SK-N-SH (cell line): ENCODE data around the gene GPR146. TPM values are rescaled to one million over a fixed set of nuclear protein-coding genes. Genes with fewer than 3 reads are reported as not detected.

Experiments used
- CTCF ChIA-PET: fragments of 300-600, 350-600 bp; formaldehyde crosslinking; extraction: SDS; loops from one replicate; lab custom pipeline; 2021; lab: Yijun Ruan, JAX
- POLR2A ChIA-PET: fragments of 350-600 bp; sonication (Branson Sonifier 250); formaldehyde crosslinking; extraction: SDS; loops from one replicate; lab custom pipeline; 2020; ENCODE audit warnings: antibody characterized with exemption, inconsistent platforms; lab: Yijun Ruan, JAX
- DNase-seq: peaks from one replicate; pipeline ENCODE4 v3.0.0; 2012
- H2AFZ ChIP-seq: fragments of 200-600 bp; sonication (generic); 2 replicates; pipeline ENCODE4 v1.8.1; 2016; ENCODE audit warnings: antibody characterized with exemption, mild to moderate bottlenecking, low read depth
- H3F3A ChIP-seq: fragments of 200-600 bp; sonication (generic); replicated peaks from 2 replicates; pipeline ENCODE3; 2016; ENCODE audit warnings: antibody characterized with exemption, mild to moderate bottlenecking; ENCODE audit not compliant: insufficient read depth
- H3K27ac ChIP-seq, 2 experiments: fragments of 200-500 bp in 1 of 2; fragments of 200-600 bp in 1 of 2; sonication (Bioruptor generic) in 1 of 2; sonication (generic), shearing (Covaris generic) in 1 of 2; 2 replicates each; pipeline versions ENCODE4 v1.5.1 to v1.6.1; 2014 to 2016; ENCODE audit warnings: low read depth in 2 of 2, inconsistent platforms in 1 of 2, low read length in 1 of 2, mild to moderate bottlenecking in 1 of 2, mixed read lengths in 1 of 2
- H3K27me3 ChIP-seq: fragments of 200-600 bp; sonication (generic), shearing (Covaris generic); 2 replicates; pipeline ENCODE4 v1.6.1; 2016; ENCODE audit warnings: mixed run types; ENCODE audit not compliant: insufficient read depth
- H3K36me3 ChIP-seq, 2 experiments: fragments of 200-500 bp in 1 of 2; fragments of 200-600 bp in 1 of 2; sonication (Bioruptor generic) in 1 of 2; sonication (generic) in 1 of 2; replicated peaks in 1 of 2; 2 replicates each; pipeline versions ENCODE3 to v1.5.1; 2014 to 2016; ENCODE audit warnings: low read length in 1 of 2, mild to moderate bottlenecking in 1 of 2; ENCODE audit not compliant: insufficient read depth in 2 of 2, control insufficient read depth in 1 of 2
- H3K4me1 ChIP-seq, 2 experiments: fragments of 200-500 bp in 1 of 2; fragments of 200-600 bp in 1 of 2; sonication (Bioruptor generic) in 1 of 2; sonication (generic), shearing (Covaris generic) in 1 of 2; 2 replicates each; pipeline versions ENCODE4 v1.5.1 to v1.6.1; 2014 to 2016; ENCODE audit warnings: low read depth in 1 of 2, low read length in 1 of 2, mixed run types in 1 of 2; ENCODE audit not compliant: insufficient read depth in 2 of 2, control insufficient read depth in 1 of 2
- H3K4me2 ChIP-seq: fragments of 200-600 bp; sonication (generic), shearing (Covaris generic); 2 replicates; pipeline ENCODE4 v1.6.1; 2017; ENCODE audit warnings: mixed run types
- H3K4me3 ChIP-seq, 2 experiments: fragments of 200-500 bp in 1 of 2; fragments of 200-600 bp in 1 of 2; sonication (Bioruptor generic) in 1 of 2; sonication (generic), shearing (Covaris generic) in 1 of 2; 2 replicates each; pipeline versions ENCODE4 v1.5.1 to v1.8.1; 2014 to 2016; ENCODE audit warnings: low read depth in 2 of 2, inconsistent platforms in 1 of 2, low read length in 1 of 2, mild to moderate bottlenecking in 1 of 2, mixed read lengths in 1 of 2, moderate library complexity in 1 of 2
- H3K79me2 ChIP-seq: fragments of 200-600 bp; sonication (generic); 2 replicates; pipeline ENCODE4 v1.8.1; 2017; ENCODE audit warnings: mild to moderate bottlenecking; ENCODE audit not compliant: insufficient read depth
- H3K9ac ChIP-seq: fragments of 200-600 bp; sonication (generic); 2 replicates; pipeline ENCODE4 v1.6.1; 2017; ENCODE audit warnings: mixed run types
- H3K9me2 ChIP-seq: fragments of 200-600 bp; sonication (generic); 2 replicates; pipeline ENCODE4 v1.6.1; 2017; ENCODE audit warnings: mixed run types
- H3K9me3 ChIP-seq: fragments of 200-600 bp; sonication (generic); 2 replicates; pipeline ENCODE4 v1.6.1; 2017; ENCODE audit warnings: mixed run types, mild to moderate bottlenecking, moderate library complexity
- H4K20me1 ChIP-seq: fragments of 200-600 bp; sonication (generic); 2 replicates; pipeline ENCODE4 v1.6.1; 2017; ENCODE audit warnings: mild to moderate bottlenecking, mixed run types; ENCODE audit not compliant: insufficient read depth
- CHD2 ChIP-seq: fragments of 150-350 bp; IDR thresholded peaks from 2 replicates; pipeline ENCODE4 v1.6.1; 2018; ENCODE audit warnings: low read length; ENCODE audit not compliant: partially characterized antibody
- ELF1 ChIP-seq: IDR thresholded peaks from 2 replicates; pipeline ENCODE4 v1.4.0; 2012
- EP300 ChIP-seq, 2 experiments: IDR thresholded peaks; 2 replicates each; pipeline versions ENCODE4 v1.4.0 to v1.6.1; 2012; ENCODE audit warnings: borderline replicate concordance in 1 of 2, low read depth in 1 of 2, low read length in 1 of 2
- FOSL2 ChIP-seq: IDR thresholded peaks from 2 replicates; pipeline ENCODE4 v1.4.0; 2012; ENCODE audit warnings: low read depth, mild to moderate bottlenecking, moderate library complexity, borderline replicate concordance
- FOXJ3 ChIP-seq: sonication (generic); formaldehyde crosslinking; IDR thresholded peaks from 2 replicates; pipeline ENCODE4 v1.5.1; 2020; ENCODE audit warnings: mild to moderate bottlenecking, missing genetic modification reagents
- GATA2 ChIP-seq: sonication (generic); formaldehyde crosslinking; IDR thresholded peaks from 2 replicates; pipeline ENCODE4 v1.5.0; 2020; ENCODE audit warnings: mild to moderate bottlenecking, missing genetic modification reagents
- NFIC ChIP-seq: IDR thresholded peaks from 2 replicates; pipeline ENCODE4 v1.4.0; 2012; ENCODE audit warnings: borderline replicate concordance
- POLR2AphosphoS5 ChIP-seq: IDR thresholded peaks from 2 replicates; pipeline ENCODE4 v1.6.1; 2012; ENCODE audit warnings: low read depth, low read length
- RAD21 ChIP-seq: IDR thresholded peaks from 2 replicates; pipeline ENCODE4 v1.6.1; 2012; ENCODE audit warnings: mild to moderate bottlenecking, low read length
- RCOR1 ChIP-seq: fragments of 150-350 bp; IDR thresholded peaks from 2 replicates; pipeline ENCODE4 v1.6.1; 2017; ENCODE audit warnings: antibody characterized with exemption, low read length
- RFX5 ChIP-seq: IDR thresholded peaks from 2 replicates; pipeline ENCODE4 v1.6.1; 2012; ENCODE audit warnings: mild to moderate bottlenecking, improper control_type of control experiment, low read length
- SIN3A ChIP-seq: IDR thresholded peaks from 2 replicates; pipeline ENCODE4 v1.6.1; 2012; ENCODE audit warnings: low read depth, mild to moderate bottlenecking, low read length, moderate library complexity, borderline replicate concordance
- TAF1 ChIP-seq: IDR thresholded peaks from 2 replicates; pipeline ENCODE4 v1.6.1; 2012; ENCODE audit warnings: low read depth, mild to moderate bottlenecking, low read length, moderate library complexity, borderline replicate concordance
- TCF12 ChIP-seq: IDR thresholded peaks from 2 replicates; pipeline ENCODE4 v1.4.0; 2012
- TEAD4 ChIP-seq: IDR thresholded peaks from 2 replicates; pipeline ENCODE4 v1.4.0; 2012; ENCODE audit warnings: mild to moderate bottlenecking, borderline replicate concordance; ENCODE audit not compliant: insufficient read depth
- YY1 ChIP-seq: IDR thresholded peaks from 2 replicates; pipeline ENCODE4 v1.4.0; 2012; ENCODE audit warnings: low read depth, mild to moderate bottlenecking
- WGBS: methylation state at CpG from one replicate; pipeline ENCODE4 v1.1.6; 2017; ENCODE audit warnings: low lambda C conversion rate; 5-methylcytosine and 5-hydroxymethylcytosine counted together
- polyA plus RNA-seq, 3 experiments: library from polyadenylated mRNA; depleted of rRNA; stranded (reverse); fragments of >200 nt; gene quantifications; 2 replicates each; pipeline ENCODE4 v1.2.3, GENCODE V29; 2012
- TF ChIP-seq, protein P1 (sequence below): IDR thresholded peaks from 2 replicates; pipeline ENCODE4 v1.4.0; 2012; ENCODE audit warnings: low read depth, borderline replicate concordance
- TF ChIP-seq, protein P2 (sequence below): fragments of 150-350 bp; IDR thresholded peaks from 2 replicates; pipeline ENCODE4 v1.6.1; 2016; ENCODE audit warnings: mild to moderate bottlenecking, low read depth, low read length
- TF ChIP-seq, protein P3 (sequence below): IDR thresholded peaks from 2 replicates; pipeline ENCODE4 v1.4.0; 2012; ENCODE audit warnings: low read depth
- TF ChIP-seq, protein P4 (sequence below): IDR thresholded peaks from 2 replicates; pipeline ENCODE4; 2012
- TF ChIP-seq, protein P5 (sequence below): IDR thresholded peaks from 2 replicates; pipeline ENCODE4 v1.4.0; 2012; ENCODE audit warnings: low read depth, borderline replicate concordance

Gene GPR146
- polyA plus RNA-seq, 1 of the 3 experiments (the other 2 are of a cell fraction), result 1.4 TPM

DNA sequence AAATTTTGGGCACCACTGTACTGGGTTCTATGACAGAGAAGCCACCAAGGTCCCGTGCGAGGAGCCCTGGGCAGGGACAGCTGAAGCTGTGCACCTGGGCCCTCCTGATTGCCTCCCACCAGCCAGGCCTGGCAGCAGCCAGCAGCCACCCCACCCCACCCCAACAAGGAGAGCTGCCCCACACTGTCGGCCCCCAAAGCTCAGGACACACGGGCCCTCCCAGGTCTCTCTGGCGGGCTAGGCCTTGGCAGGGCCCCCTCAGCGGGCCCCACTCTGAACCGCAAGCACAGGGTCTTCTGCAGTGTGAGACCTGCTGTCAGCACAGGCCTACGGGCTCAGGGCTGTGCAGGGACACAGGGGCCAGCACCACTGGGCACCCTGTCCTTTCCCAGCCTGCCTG lies 5.5 kb downstream of the GPR146 start (continued):
- TF ChIP-seq, protein P1, sequence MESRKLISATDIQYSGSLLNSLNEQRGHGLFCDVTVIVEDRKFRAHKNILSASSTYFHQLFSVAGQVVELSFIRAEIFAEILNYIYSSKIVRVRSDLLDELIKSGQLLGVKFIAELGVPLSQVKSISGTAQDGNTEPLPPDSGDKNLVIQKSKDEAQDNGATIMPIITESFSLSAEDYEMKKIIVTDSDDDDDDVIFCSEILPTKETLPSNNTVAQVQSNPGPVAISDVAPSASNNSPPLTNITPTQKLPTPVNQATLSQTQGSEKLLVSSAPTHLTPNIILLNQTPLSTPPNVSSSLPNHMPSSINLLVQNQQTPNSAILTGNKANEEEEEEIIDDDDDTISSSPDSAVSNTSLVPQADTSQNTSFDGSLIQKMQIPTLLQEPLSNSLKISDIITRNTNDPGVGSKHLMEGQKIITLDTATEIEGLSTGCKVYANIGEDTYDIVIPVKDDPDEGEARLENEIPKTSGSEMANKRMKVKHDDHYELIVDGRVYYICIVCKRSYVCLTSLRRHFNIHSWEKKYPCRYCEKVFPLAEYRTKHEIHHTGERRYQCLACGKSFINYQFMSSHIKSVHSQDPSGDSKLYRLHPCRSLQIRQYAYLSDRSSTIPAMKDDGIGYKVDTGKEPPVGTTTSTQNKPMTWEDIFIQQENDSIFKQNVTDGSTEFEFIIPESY, result no peak
- TF ChIP-seq, protein P2, sequence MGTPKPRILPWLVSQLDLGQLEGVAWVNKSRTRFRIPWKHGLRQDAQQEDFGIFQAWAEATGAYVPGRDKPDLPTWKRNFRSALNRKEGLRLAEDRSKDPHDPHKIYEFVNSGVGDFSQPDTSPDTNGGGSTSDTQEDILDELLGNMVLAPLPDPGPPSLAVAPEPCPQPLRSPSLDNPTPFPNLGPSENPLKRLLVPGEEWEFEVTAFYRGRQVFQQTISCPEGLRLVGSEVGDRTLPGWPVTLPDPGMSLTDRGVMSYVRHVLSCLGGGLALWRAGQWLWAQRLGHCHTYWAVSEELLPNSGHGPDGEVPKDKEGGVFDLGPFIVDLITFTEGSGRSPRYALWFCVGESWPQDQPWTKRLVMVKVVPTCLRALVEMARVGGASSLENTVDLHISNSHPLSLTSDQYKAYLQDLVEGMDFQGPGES, result no peak
- TF ChIP-seq TAF1 (no peak), CHD2 (no peak)

DNA sequence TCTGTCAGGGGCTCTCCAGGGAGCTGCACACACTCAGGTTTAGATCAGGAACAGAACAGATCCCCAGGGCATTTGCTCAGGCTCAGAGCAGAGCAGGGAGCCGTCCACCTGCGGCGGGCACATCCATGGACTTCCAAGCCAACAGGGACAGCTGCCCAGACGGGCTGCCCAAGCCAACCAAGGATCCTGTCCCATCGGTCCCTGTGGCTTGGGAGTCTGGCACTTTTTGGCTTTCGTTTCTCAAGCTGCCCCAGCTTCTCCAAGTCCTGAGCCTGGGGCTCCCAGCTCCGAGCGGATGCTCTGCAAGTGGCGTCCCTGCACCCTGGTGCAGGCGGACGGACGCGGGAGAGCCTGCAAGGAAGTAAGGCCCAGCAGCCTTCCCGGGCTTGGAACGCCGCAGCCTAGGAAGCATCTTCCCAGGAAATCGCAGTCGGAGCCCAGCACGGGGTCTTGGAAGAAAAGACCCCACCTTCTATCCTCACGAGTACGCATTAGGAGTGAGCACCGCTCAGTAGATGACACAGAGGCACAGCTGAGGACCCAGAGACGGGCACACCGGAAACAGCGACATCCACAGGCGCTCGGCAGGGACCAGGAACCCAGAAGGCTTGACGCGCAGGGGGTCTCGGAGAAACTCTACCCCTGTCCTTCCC lies 6.0 kb downstream of the GPR146 start:
- ChIA-PET POLR2A (interaction anchor here (0.9 kb wide), 1 partner anchor 75 kb away, joined by 3 read pairs; the partner anchor contains the start of gene COX19), CTCF (interaction anchor here (0.9 to 27.8 kb wide), 5 partner anchors 16 to 141 kb away, joined by 3 to 756 read pairs (median 5); partner anchors contain the start of gene GPER1)
- H3K4me1 ChIP-seq, result peaks cover 0 to 45% of the 10 kb centered on the region in 2 experiments; a peak in 1 of 4 replicates
- no peak overlapping the region for H2AFZ ChIP-seq
- no peak overlapping the region for H3K27ac ChIP-seq
- H3K27me3 ChIP-seq, result no peaks in the 10 kb centered on the region
- H3F3A ChIP-seq, result no peaks in the 10 kb centered on the region
- H3K36me3 ChIP-seq, result no peaks in the 10 kb centered on the region
- DNase-seq, result no peak
- WGBS, result 91% methylated on average over 25 of the region's 30 CpGs
- no peak overlapping the region for H3K4me2 ChIP-seq
- H3K9ac ChIP-seq, result no peak overlapping the region
- no peaks in the 10 kb centered on the region for H3K9me2 ChIP-seq
- H3K79me2 ChIP-seq, result no peaks in the 10 kb centered on the region; the same call in 1 of the 2 replicates
- H4K20me1 ChIP-seq, result peaks cover 38% of the 10 kb centered on the region
- no peak overlapping the region for H3K4me3 ChIP-seq
- TF ChIP-seq YY1, result no peak
- no peak for TF ChIP-seq TEAD4
- no peak for TF ChIP-seq GATA2
- TF ChIP-seq POLR2AphosphoS5, result no peak
- TF ChIP-seq, protein P2, result no peak
- TF ChIP-seq, protein P3, sequence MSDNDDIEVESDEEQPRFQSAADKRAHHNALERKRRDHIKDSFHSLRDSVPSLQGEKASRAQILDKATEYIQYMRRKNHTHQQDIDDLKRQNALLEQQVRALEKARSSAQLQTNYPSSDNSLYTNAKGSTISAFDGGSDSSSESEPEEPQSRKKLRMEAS, result no peak
- TF ChIP-seq TCF12, result no peak
- no peak for TF ChIP-seq TAF1
- no peak for TF ChIP-seq EP300 (IDR thresholded peaks at IDR 0.05; ENCODE audit: borderline replicate concordance in 1 of 2, low read depth in 1 of 2, low read length in 1 of 2)
- no peak for TF ChIP-seq SIN3A
- TF ChIP-seq, protein P4, sequence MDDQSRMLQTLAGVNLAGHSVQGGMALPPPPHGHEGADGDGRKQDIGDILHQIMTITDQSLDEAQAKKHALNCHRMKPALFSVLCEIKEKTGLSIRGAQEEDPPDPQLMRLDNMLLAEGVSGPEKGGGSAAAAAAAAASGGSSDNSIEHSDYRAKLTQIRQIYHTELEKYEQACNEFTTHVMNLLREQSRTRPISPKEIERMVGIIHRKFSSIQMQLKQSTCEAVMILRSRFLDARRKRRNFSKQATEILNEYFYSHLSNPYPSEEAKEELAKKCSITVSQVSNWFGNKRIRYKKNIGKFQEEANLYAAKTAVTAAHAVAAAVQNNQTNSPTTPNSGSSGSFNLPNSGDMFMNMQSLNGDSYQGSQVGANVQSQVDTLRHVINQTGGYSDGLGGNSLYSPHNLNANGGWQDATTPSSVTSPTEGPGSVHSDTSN, result no peak
- TF ChIP-seq RCOR1, result no peak
- TF ChIP-seq RAD21, result no peak
- TF ChIP-seq ELF1, result no peak
- TF ChIP-seq, protein P5, sequence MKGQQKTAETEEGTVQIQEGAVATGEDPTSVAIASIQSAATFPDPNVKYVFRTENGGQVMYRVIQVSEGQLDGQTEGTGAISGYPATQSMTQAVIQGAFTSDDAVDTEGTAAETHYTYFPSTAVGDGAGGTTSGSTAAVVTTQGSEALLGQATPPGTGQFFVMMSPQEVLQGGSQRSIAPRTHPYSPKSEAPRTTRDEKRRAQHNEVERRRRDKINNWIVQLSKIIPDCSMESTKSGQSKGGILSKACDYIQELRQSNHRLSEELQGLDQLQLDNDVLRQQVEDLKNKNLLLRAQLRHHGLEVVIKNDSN, result no peak
- TF ChIP-seq FOXJ3 (CRISPR knock-in tag), result no peak
- no peak for TF ChIP-seq FOSL2
- no peak for TF ChIP-seq RFX5
- TF ChIP-seq NFIC, result no peak
- no peaks in the 10 kb centered on the region for H3K9me3 ChIP-seq
